OCI-LY7 (cell line): ENCODE measurements around the gene CFAP58. TPM values are rescaled to one million over a fixed set of nuclear protein-coding genes. Genes with fewer than 3 reads are reported as not detected.

Experiments
- BruUV-seq: library from RNA; stranded (reverse); fragments of 400-500 nt; replicated peaks from 2 replicates; lab custom pipeline; 2021; lab: Mats Ljungman, UMichigan
- CTCF ChIA-PET: fragments of 300-600 bp; sonication (Branson Sonifier 250); formaldehyde crosslinking; loops from one replicate; lab custom pipeline; 2022; ENCODE audit warnings: antibody characterized with exemption; ENCODE audit not compliant: unreplicated experiment; lab: Charles Lee
- POLR2A ChIA-PET: fragments of 300-600 bp; sonication (Branson Sonifier 250); formaldehyde crosslinking; loops from one replicate; lab custom pipeline; 2022; ENCODE audit warnings: antibody characterized with exemption; lab: Charles Lee
- DNase-seq: peaks from one replicate; pipeline ENCODE4 v3.0.0-alpha.2; 2015; ENCODE audit warnings: low spot score
- H2AFZ ChIP-seq: fragments of 200-600 bp; sonication (generic), shearing (Covaris generic); 2 replicates; pipeline ENCODE4 v1.6.1; 2014; ENCODE audit warnings: mild to moderate bottlenecking, antibody characterized with exemption, low read length, moderate library complexity
- H3K27ac ChIP-seq: fragments of 200-600 bp; sonication (generic); 2 replicates; pipeline ENCODE4 v1.5.1; 2014; ENCODE audit warnings: mixed run types, low read depth, mild to moderate bottlenecking, moderate library complexity, low read length, inconsistent platforms; ENCODE audit not compliant: poor library complexity, severe bottlenecking
- H3K36me3 ChIP-seq: fragments of 200-600 bp; sonication (generic); 2 replicates; pipeline ENCODE4 v1.6.1; 2014; ENCODE audit warnings: mild to moderate bottlenecking, antibody characterized with exemption, low read length, moderate library complexity, mixed read lengths; ENCODE audit not compliant: insufficient read depth
- H3K4me1 ChIP-seq: fragments of 200-600 bp; sonication (generic); 2 replicates; pipeline ENCODE4 v1.5.1; 2014; ENCODE audit warnings: mild to moderate bottlenecking, low read length; ENCODE audit not compliant: insufficient read depth, poor library complexity, severe bottlenecking
- H3K4me2 ChIP-seq: fragments of 200-600 bp; sonication (generic); 2 replicates; pipeline ENCODE4 v1.6.1; 2014; ENCODE audit warnings: mild to moderate bottlenecking, low read length
- H3K4me3 ChIP-seq: fragments of 200-600 bp; sonication (generic); 2 replicates; pipeline ENCODE4 v1.5.1; 2014; ENCODE audit warnings: mild to moderate bottlenecking, low read depth, low read length; ENCODE audit not compliant: poor library complexity, severe bottlenecking
- H3K79me2 ChIP-seq: fragments of 200-600 bp; sonication (generic); 2 replicates; pipeline ENCODE4 v1.6.1; 2016; ENCODE audit warnings: low read depth, mild to moderate bottlenecking, low read length, moderate library complexity, mixed read lengths; ENCODE audit not compliant: insufficient read depth
- H3K9me2 ChIP-seq: fragments of 200-600 bp; sonication (generic); 2 replicates; pipeline ENCODE4 v1.6.1; 2016; ENCODE audit warnings: mild to moderate bottlenecking, low read length, mixed read lengths; ENCODE audit not compliant: insufficient read depth
- H3K9me3 ChIP-seq: fragments of 200-600 bp; sonication (generic); 2 replicates; pipeline ENCODE4 v1.6.1; 2014; ENCODE audit warnings: mild to moderate bottlenecking, mixed run types, low read length, mixed read lengths
- H4K20me1 ChIP-seq: fragments of 200-600 bp; sonication (generic); 2 replicates; pipeline ENCODE4 v1.6.1; 2014; ENCODE audit warnings: mild to moderate bottlenecking, antibody characterized with exemption, low read length, moderate library complexity, mixed read lengths; ENCODE audit not compliant: insufficient read depth
- EZH2phosphoT487 ChIP-seq: fragments of 200-600 bp; sonication (generic); IDR thresholded peaks from 2 replicates; pipeline ENCODE4 v1.6.1; 2018; ENCODE audit warnings: low read depth, borderline replicate concordance, mild to moderate bottlenecking, mixed run types, antibody characterized with exemption, low read length, moderate library complexity, mixed read lengths
- intact Hi-C: fragments of 100-400 bp; cut with micrococcal nuclease; formaldehyde crosslinking; loops from one replicate; pipeline ENCODE4 v1.10.0; 2022; ENCODE audit not compliant: unreplicated experiment
- total RNA-seq, 2 experiments: library from RNA; depleted of rRNA in 1 of 2; stranded (reverse); fragments of >200 nt in 1 of 2; shearing (Covaris generic) in 1 of 2; gene quantifications; 2 replicates each; pipeline ENCODE4 v1.2.3, GENCODE V29; 2014 to 2022
- TF ChIP-seq, protein P1 (sequence below): fragments of 200-600 bp; sonication (generic); conservative IDR thresholded peaks from 2 replicates; pipeline ENCODE4 v1.5.1; 2014; ENCODE audit warnings: mild to moderate bottlenecking, antibody characterized with exemption, low read length, moderate library complexity, mixed read lengths

The CFAP58 gene
- total RNA-seq, 2 experiments from 2014 or later = 0.09 to 1.5 TPM

DNA sequence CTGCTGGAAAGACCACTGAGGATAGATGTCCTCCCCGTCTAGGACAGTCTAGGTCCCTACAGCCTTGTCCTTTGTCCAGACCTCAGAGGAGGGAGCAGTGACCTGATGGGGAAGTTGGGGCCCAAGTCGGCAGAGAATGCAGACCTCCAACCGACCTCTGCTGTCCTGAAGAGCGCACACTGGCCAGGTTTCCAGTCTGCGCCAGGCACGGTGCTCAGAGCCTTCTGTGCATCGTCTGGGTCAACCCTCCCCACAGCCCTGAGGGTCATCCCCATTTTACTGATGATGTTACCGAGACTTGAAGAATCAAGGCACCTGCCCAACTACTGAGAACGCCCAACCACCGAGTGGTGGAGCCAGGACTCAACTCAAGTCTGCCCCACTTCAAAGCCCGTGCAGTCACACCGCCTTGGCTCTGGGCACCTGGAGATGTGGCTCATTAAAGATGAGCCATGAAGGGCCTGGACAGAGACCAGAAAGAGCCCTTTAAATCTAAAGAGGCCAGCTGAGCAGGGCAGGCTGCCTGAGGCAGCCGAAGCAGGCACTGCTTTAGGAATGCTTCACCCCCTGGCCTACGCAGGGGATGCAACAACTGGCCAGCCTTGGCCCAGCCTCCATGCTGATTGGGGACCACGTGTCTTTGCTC is 19.8 kb upstream of the CFAP58 start:
- H3K36me3 ChIP-seq = peaks cover 43% of the 10 kb centered on the region
- intact Hi-C loops = no loop called here
- CTCF ChIA-PET = no interaction called here
- no peak overlapping the region for H3K27ac ChIP-seq
- H3K9me2 ChIP-seq = no peaks in the 10 kb centered on the region
- peaks cover 55% of the 10 kb centered on the region for H4K20me1 ChIP-seq
- H3K4me2 ChIP-seq = peak overlapping the region; percentile 40; the same call in 1 of the 2 replicates
- H3K4me3 ChIP-seq = no peak overlapping the region
- TF ChIP-seq EZH2phosphoT487 = no peak
- TF ChIP-seq, protein P1, sequence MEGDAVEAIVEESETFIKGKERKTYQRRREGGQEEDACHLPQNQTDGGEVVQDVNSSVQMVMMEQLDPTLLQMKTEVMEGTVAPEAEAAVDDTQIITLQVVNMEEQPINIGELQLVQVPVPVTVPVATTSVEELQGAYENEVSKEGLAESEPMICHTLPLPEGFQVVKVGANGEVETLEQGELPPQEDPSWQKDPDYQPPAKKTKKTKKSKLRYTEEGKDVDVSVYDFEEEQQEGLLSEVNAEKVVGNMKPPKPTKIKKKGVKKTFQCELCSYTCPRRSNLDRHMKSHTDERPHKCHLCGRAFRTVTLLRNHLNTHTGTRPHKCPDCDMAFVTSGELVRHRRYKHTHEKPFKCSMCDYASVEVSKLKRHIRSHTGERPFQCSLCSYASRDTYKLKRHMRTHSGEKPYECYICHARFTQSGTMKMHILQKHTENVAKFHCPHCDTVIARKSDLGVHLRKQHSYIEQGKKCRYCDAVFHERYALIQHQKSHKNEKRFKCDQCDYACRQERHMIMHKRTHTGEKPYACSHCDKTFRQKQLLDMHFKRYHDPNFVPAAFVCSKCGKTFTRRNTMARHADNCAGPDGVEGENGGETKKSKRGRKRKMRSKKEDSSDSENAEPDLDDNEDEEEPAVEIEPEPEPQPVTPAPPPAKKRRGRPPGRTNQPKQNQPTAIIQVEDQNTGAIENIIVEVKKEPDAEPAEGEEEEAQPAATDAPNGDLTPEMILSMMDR = no peak
- H3K79me2 ChIP-seq = peaks cover 89% of the 10 kb centered on the region
- BruUV-seq = no TSS peak
- peaks cover 56% of the 10 kb centered on the region for H3K4me1 ChIP-seq
- DNase-seq = no peak
- POLR2A ChIA-PET = interaction anchor here (1.6 kb wide), 1 partner anchor 12 kb away, joined by 7 read pairs; no protein-coding TSS in a partner anchor
- no peaks in the 10 kb centered on the region for H3K9me3 ChIP-seq
- no peak overlapping the region for H2AFZ ChIP-seq

DNA sequence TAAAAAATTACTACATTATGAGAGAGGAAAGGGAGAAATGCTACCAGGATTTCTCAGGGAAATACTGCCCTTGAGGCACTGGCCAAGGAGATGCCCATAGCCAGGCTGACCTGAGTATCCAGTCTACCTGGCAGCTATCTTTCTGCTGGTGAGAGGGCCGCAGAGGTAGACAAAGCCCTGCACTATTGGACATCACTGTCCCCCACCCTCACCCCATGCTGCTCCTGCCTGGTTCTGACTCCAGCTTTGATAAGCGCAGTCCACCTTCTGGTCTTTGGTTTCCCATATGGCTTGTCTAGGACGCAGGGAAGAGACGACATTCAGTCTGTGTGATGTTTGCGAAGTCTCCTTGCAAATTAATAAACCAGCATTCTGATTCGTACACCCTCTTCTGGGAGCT is 19.1 kb upstream of the CFAP58 start:
- ChIA-PET POLR2A (interaction anchor here (0.8 to 1.6 kb wide), 3 partner anchors 13 to 41 kb away, joined by 3 to 7 read pairs (median 4); no protein-coding TSS in a partner anchor), CTCF (interaction anchor here (1.8 kb wide), 1 partner anchor 28 kb away, joined by 6 read pairs; no protein-coding TSS in a partner anchor)
- Histone ChIP-seq H3K4me3 (no peak overlapping the region), H3K36me3 (peaks cover 40% of the 10 kb centered on the region), H3K4me1 (peaks cover 55% of the 10 kb centered on the region), H3K4me2 (no peak overlapping the region), H4K20me1 (peaks cover 49% of the 10 kb centered on the region), H3K27ac (no peak overlapping the region), H2AFZ (no peak overlapping the region), H3K79me2 (peaks cover 82% of the 10 kb centered on the region), H3K9me3 (no peaks in the 10 kb centered on the region), H3K9me2 (no peaks in the 10 kb centered on the region)
- TF ChIP-seq EZH2phosphoT487 = no peak
- TF ChIP-seq, protein P1 = no peak
- intact Hi-C loops = no loop called here
- no peak for DNase-seq
- no TSS peak for BruUV-seq
